HepG2 (cell line): ENCODE results near the gene SPAG9. TPM values are rescaled to one million over a fixed set of nuclear protein-coding genes. Genes with fewer than 3 reads are reported as not detected.

ENCODE experiments used
- ARNT2 ChIP-seq: sonication (generic); formaldehyde crosslinking; IDR thresholded peaks from 2 replicates; pipeline ENCODE4 v1.8.0; 2022; ENCODE audit warnings: mild to moderate bottlenecking, low read depth, missing genetic modification reagents, moderate library complexity
- HNRNPLL ChIP-seq: fragments of 200-400 bp; formaldehyde crosslinking; IDR thresholded peaks from 2 replicates; pipeline ENCODE4 v1.6.1; 2017; ENCODE audit warnings: mild to moderate bottlenecking, low read depth, low read length; ENCODE audit not compliant: poor library complexity, severe bottlenecking
- IRX3 ChIP-seq: sonication (generic); formaldehyde crosslinking; IDR thresholded peaks from 2 replicates; pipeline ENCODE4 v1.8.1; 2023; ENCODE audit warnings: mild to moderate bottlenecking, low read depth, missing genetic modification reagents, borderline replicate concordance
- MTERF4 ChIP-seq: sonication (generic); formaldehyde crosslinking; IDR thresholded peaks from 2 replicates; pipeline ENCODE4 v1.8.0; 2023; ENCODE audit warnings: mild to moderate bottlenecking, missing genetic modification reagents
- NR2F6 ChIP-seq, 2 experiments: IDR thresholded peaks; 2 replicates each; pipeline ENCODE4 v1.6.1; 2016; ENCODE audit warnings: antibody characterized with exemption in 1 of 2, mild to moderate bottlenecking in 1 of 2
- PHF8 ChIP-seq: sonication (generic); formaldehyde crosslinking; IDR thresholded peaks from 2 replicates; pipeline ENCODE4 v1.5.0; 2020; ENCODE audit warnings: missing genetic modification reagents
- RARG ChIP-seq: sonication (generic); formaldehyde crosslinking; IDR thresholded peaks from 2 replicates; pipeline ENCODE4 v1.4.0; 2020; ENCODE audit warnings: low read depth, mild to moderate bottlenecking, missing genetic modification reagents
- SOX5 ChIP-seq: IDR thresholded peaks from 2 replicates; pipeline ENCODE4 v1.6.1; 2016; ENCODE audit warnings: borderline replicate concordance
- TFE3 ChIP-seq: IDR thresholded peaks from 2 replicates; pipeline ENCODE4 v1.6.1; 2016
- THAP7 ChIP-seq: sonication (generic); formaldehyde crosslinking; IDR thresholded peaks from 2 replicates; pipeline ENCODE4 v1.8.1; 2023; ENCODE audit warnings: mild to moderate bottlenecking, missing genetic modification reagents
- ZFP1 ChIP-seq: IDR thresholded peaks from 2 replicates; pipeline ENCODE4 v1.6.1; 2016
- ZHX2 ChIP-seq, 2 experiments: sonication (generic) in 1 of 2; formaldehyde crosslinking in 1 of 2; IDR thresholded peaks; 2 replicates each; pipeline versions ENCODE4 v1.6.1 to v1.9.0; 2014 to 2022; ENCODE audit warnings: antibody characterized with exemption in 1 of 2, borderline replicate concordance in 1 of 2, inconsistent platforms in 1 of 2, low read depth in 1 of 2, missing genetic modification reagents in 1 of 2
- ZNF160 ChIP-seq: sonication (generic); formaldehyde crosslinking; IDR thresholded peaks from 2 replicates; pipeline ENCODE4 v1.8.0; 2022; ENCODE audit warnings: mild to moderate bottlenecking, inconsistent platforms, missing genetic modification reagents
- ZNF616 ChIP-seq: sonication (generic); formaldehyde crosslinking; IDR thresholded peaks from 2 replicates; pipeline ENCODE4 v1.5.0; 2020; ENCODE audit warnings: low read depth, mild to moderate bottlenecking, missing genetic modification reagents
- ZNF629 ChIP-seq: sonication (generic); formaldehyde crosslinking; conservative IDR thresholded peaks from 2 replicates; pipeline ENCODE4 v1.5.0; 2020; ENCODE audit warnings: missing genetic modification reagents
- ZSCAN21 ChIP-seq: sonication (generic); formaldehyde crosslinking; IDR thresholded peaks from 2 replicates; pipeline ENCODE4 v1.8.0; 2022; ENCODE audit warnings: mild to moderate bottlenecking, missing genetic modification reagents, moderate library complexity, borderline replicate concordance
- polyA plus RNA-seq, 8 experiments: library from polyadenylated mRNA; depleted of rRNA in 3 of 8; stranded (reverse) in 7 of 8; unstranded in 1 of 8; fragments of >200 nt; fragmentation: Illumina TruSeq in 4 of 8; extraction: Trizol in 4 of 8; gene quantifications; 2 replicates each; pipeline versions ENCODE4 v1.2.1 to v1.2.3, GENCODE V29; 2011 to 2016; ENCODE audit warnings: low read depth in 4 of 8, missing spikeins in 1 of 8, mixed read lengths in 1 of 8; ENCODE audit not compliant: insufficient read depth in 1 of 8
- total RNA-seq, 5 experiments: library from RNA; depleted of rRNA; stranded (reverse); fragments of >200 nt; fragmentation: Illumina TruSeq; extraction: Trizol; gene quantifications; 2 replicates each; pipeline ENCODE4 v1.2.3, GENCODE V29; 2016; ENCODE audit warnings: low read depth in 1 of 5
- TF ChIP-seq, protein P1 (sequence below), 2 experiments: fragments of 450-650 bp in 1 of 2; sonication (generic) in 1 of 2; formaldehyde crosslinking; IDR thresholded peaks; 2 replicates each; pipeline versions ENCODE4 v1.5.0 to v1.8.0; 2020 to 2022; ENCODE audit warnings: mild to moderate bottlenecking in 1 of 2, missing genetic modification reagents in 1 of 2

SPAG9 gene
- total and polyA plus RNA-seq, 2 of the 13 experiments (the other 11 are each of a cell fraction or from before 2014, with no cell fraction given), result 43.2 to 78.6 TPM

DNA sequence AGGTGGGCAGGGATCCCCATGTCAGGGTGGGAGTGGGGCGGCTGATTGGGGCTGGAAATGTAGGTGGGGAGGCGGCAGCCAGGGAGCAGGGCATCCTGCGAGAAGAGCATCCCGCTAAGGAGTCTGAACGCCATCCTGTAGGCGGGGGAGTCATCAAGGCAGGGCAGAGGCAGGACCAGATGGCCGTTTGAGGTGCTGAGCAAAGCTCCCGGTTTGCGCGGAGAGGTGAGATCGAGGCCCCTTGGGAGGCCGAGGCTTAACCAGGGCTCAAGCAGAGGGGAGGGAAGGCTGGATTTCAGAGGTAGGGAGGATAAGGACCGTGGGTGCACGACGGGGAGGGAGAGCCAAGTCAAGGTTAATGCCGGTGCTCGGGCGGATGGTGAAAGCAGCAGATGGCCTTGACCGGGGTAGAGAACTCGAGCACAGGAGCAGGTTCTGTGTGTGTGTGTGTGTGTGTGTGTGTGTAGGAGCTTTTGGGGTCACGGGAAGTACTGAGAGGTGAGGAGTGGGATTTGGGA, 45.1 kb upstream of the SPAG9 start (continued):
- TF ChIP-seq ZHX2 (IDR thresholded peaks at IDR 0.05; ENCODE audit: low read depth) (0 out of 2 replicates have a peak, but pooled peaks have one; percentile 32), ZHX2 (CRISPR knock-in tag; IDR thresholded peaks at IDR 0.05; ENCODE audit: borderline replicate concordance) (no peak), ZNF160 (CRISPR knock-in tag) (no peak), THAP7 (CRISPR knock-in tag) (0 out of 2 replicates have a peak, but pooled peaks have one; percentile 45), ZSCAN21 (CRISPR knock-in tag) (no peak), SOX5 (CRISPR knock-in tag) (no peak; the same call in 1 of the 2 replicates), MTERF4 (CRISPR knock-in tag) (peak; percentile 81), ARNT2 (no peak), NR2F6 (IDR thresholded peaks at IDR 0.05) (peak; percentile 11; the same call in 1 of the 2 replicates), NR2F6 (CRISPR knock-in tag; IDR thresholded peaks at IDR 0.05) (no peak; the same call in 1 of the 2 replicates), ZFP1 (no peak), TFE3 (no peak), PHF8 (CRISPR knock-in tag) (no peak), ZNF629 (CRISPR knock-in tag) (no peak), HNRNPLL (no peak), RARG (CRISPR knock-in tag) (no peak), ZNF616 (CRISPR knock-in tag) (no peak), IRX3 (CRISPR knock-in tag) (no peak)
- TF ChIP-seq, protein P1, sequence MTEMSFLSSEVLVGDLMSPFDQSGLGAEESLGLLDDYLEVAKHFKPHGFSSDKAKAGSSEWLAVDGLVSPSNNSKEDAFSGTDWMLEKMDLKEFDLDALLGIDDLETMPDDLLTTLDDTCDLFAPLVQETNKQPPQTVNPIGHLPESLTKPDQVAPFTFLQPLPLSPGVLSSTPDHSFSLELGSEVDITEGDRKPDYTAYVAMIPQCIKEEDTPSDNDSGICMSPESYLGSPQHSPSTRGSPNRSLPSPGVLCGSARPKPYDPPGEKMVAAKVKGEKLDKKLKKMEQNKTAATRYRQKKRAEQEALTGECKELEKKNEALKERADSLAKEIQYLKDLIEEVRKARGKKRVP (CRISPR knock-in tag; IDR thresholded peaks at IDR 0.05), result no peak
